ENCODE measurements around the gene TPPP.
"Not testable (repeated sequence)": the region's sequence is repeated elsewhere in the genome, so short reads cannot be mapped to it uniquely, and the experiment has no call there.

The TPPP gene

GRCh38 chr5:694042-694431 lies 885 bp upstream of the TPPP start:
- not testable (repeated sequence) for DNase-seq (ENCODE audit: low read depth)

- DNase-seq (ENCODE audit: low read depth): not testable (repeated sequence)
These were observed 567 bp downstream of the TPPP start for GRCh38 chr5:692529-693041.

GRCh38 chr5:691817-692528 lies 1.2 kb downstream of the TPPP start:
- no peak for DNase-seq (ENCODE audit: low read depth)

GRCh38 chr5:691049-691448 lies 2.1 kb downstream of the TPPP start:
- not testable (repeated sequence) for DNase-seq (ENCODE audit: low read depth)

GRCh38 chr5:690293-690692 lies 2.9 kb downstream of the TPPP start:
- DNase-seq (ENCODE audit: low read depth): not testable (repeated sequence)

GRCh38 chr5:688348-689010 lies 4.7 kb downstream of the TPPP start:
- DNase-seq (ENCODE audit: low read depth): not testable (repeated sequence)

- DNase-seq (ENCODE audit: low read depth): not testable (repeated sequence)
These were observed 6.2 kb downstream of the TPPP start for GRCh38 chr5:686936-687335.

GRCh38 chr5:686172-686523 lies 7.0 kb downstream of the TPPP start:
- DNase-seq (ENCODE audit: low read depth): not testable (repeated sequence)

GRCh38 chr5:685262-686171 lies 7.6 kb downstream of the TPPP start:
- no peak for DNase-seq (ENCODE audit: low read depth)

GRCh38 chr5:684751-685216 lies 8.4 kb downstream of the TPPP start:
- DNase-seq (ENCODE audit: low read depth): no peak

GRCh38 chr5:683551-684481 lies 9.3 kb downstream of the TPPP start:
- no peak for DNase-seq (ENCODE audit: low read depth)

- DNase-seq (ENCODE audit: low read depth): not testable (repeated sequence)
These were observed 10.3 kb downstream of the TPPP start for GRCh38 chr5:682651-683358.

- not testable (repeated sequence) for DNase-seq (ENCODE audit: low read depth)
These were observed 10.9 kb downstream of the TPPP start for GRCh38 chr5:682216-682615.

- DNase-seq (ENCODE audit: low read depth): not testable (repeated sequence)
These were observed 11.6 kb downstream of the TPPP start for GRCh38 chr5:681317-682191.

GRCh38 chr5:680836-681235 lies 12.3 kb downstream of the TPPP start:
- not testable (repeated sequence) for DNase-seq (ENCODE audit: low read depth)

- not testable (repeated sequence) for DNase-seq (ENCODE audit: low read depth)
These were observed 12.9 kb downstream of the TPPP start for GRCh38 chr5:680118-680795.

- DNase-seq (ENCODE audit: low read depth): not testable (repeated sequence)
These were observed 13.8 kb downstream of the TPPP start for GRCh38 chr5:679166-679895.

- DNase-seq (ENCODE audit: low read depth): not testable (repeated sequence)
These were observed 14.6 kb downstream of the TPPP start for GRCh38 chr5:678521-678920.

Measured in activated T-cell treated with anti-CD3 and anti-CD28 coated beads for 48 hours (primary cell).